NOMO-1 treated with dmso at 0.1 percent for 144 hours (cell line): ENCODE data around the gene PAX7.

Source experiments
- DNase-seq: peaks from one replicate; lab custom pipeline; 2025; ENCODE audit not compliant: unreplicated experiment; lab: John Stamatoyannopoulos, UW

The PAX7 gene

GRCh38 chr1:18789246-18789645, 158.6 kb downstream of the PAX7 start:
- no peak for DNase-seq

- DNase-seq: no peak
Measured at GRCh38 chr1:18792747-18793146, 162.1 kb downstream of the PAX7 start.

- no peak for DNase-seq
Measured at GRCh38 chr1:18793164-18793563, 162.5 kb downstream of the PAX7 start.

- no peak for DNase-seq
Measured at GRCh38 chr1:18794051-18794450, 163.4 kb downstream of the PAX7 start.

- no peak for DNase-seq
Measured at GRCh38 chr1:18794561-18794960, 163.9 kb downstream of the PAX7 start.

- no peak for DNase-seq
Measured at GRCh38 chr1:18795002-18795689, 164.5 kb downstream of the PAX7 start.

GRCh38 chr1:18796950-18797349, 166.3 kb downstream of the PAX7 start:
- no peak for DNase-seq
